GM23248 (cell line): ENCODE measurements around the gene HSD17B3.

Source experiments
- EZH2 ChIP-seq: fragments of 200-600 bp; sonication (generic); IDR thresholded peaks from 2 replicates; pipeline ENCODE4 v1.6.1; 2018; ENCODE audit warnings: antibody characterized with exemption, mild to moderate bottlenecking; ENCODE audit not compliant: insufficient read depth, poor library complexity, severe bottlenecking
- EZH2phosphoT487 ChIP-seq: fragments of 200-600 bp; sonication (generic); IDR thresholded peaks from 2 replicates; pipeline ENCODE4 v1.6.1; 2018; ENCODE audit warnings: antibody characterized with exemption, moderate library complexity, mild to moderate bottlenecking, low read depth; ENCODE audit not compliant: insufficient read depth

- no peak for TF ChIP-seq EZH2
- no peak for TF ChIP-seq EZH2phosphoT487
Measured at GRCh38 chr9:96217294-96217707, 84.7 kb downstream of the HSD17B3 start.
